Activated naive CD4-positive, alpha-beta T cell treated with anti-CD3 and anti-CD28 coated beads, Interleukin-2, amount 50 U/mL, for 72 hours (primary cell): ENCODE measurements around the gene LBR. TPM values are rescaled to one million over a fixed set of nuclear protein-coding genes. Genes with fewer than 3 reads are reported as not detected.

ENCODE experiments used
- ATAC-seq, 2 donors: fragments of 150-1000 bp; cut with Tn5 transposase; 2 replicates each; pipeline ENCODE4 v1.10.0; 2021; ENCODE audit warnings: mild to moderate bottlenecking in 2 of 2, moderate library complexity in 2 of 2
- DNase-seq, 2 donors: peaks; one replicate each; pipeline ENCODE4 v3.0.0; 2021 to 2022; ENCODE audit warnings: low spot score in 2 of 2
- H3K27ac Mint-ChIP-seq, 2 donors: one replicate each; pipeline ENCODE4 v1.8.0; 2022; ENCODE audit warnings: mild to moderate bottlenecking in 2 of 2, mixed read lengths in 2 of 2
- H3K36me3 Mint-ChIP-seq, 2 donors: one replicate each; pipeline ENCODE4 v1.8.0; 2022; ENCODE audit warnings: mixed read lengths in 2 of 2
- H3K9me3 Mint-ChIP-seq, 2 donors: one replicate each; pipeline ENCODE4 v1.8.0; 2022; ENCODE audit warnings: mixed read lengths in 2 of 2
- total RNA-seq, 2 donors: library from RNA; stranded (reverse); gene quantifications; one replicate each; pipeline ENCODE4 v1.2.3, GENCODE V29; 2022

Gene LBR
- total RNA-seq, 2 donors from 2014 or later: 161 to 174 TPM

DNA sequence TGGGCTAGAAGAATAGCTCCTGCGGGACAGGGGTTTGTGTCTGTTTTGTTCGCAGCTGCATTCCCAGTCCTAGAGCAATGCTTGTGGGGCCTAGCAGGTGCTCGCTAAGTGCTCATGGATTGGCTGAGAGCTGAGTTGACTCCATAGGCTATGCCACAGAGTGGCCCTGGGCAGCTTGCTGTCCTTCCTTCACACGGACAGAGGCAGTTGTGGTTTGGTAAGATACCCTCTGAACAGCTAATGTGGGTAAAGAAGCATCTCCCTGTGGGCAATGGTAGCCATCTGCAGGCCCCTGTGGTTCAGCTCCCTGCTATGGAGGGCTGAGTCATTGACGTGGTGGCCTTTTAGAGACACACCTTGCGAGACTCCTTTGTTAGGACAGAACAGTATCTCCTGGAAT, 23.5 kb upstream of the LBR start:
- Mint-ChIP-seq H3K27ac (no peak overlapping the region), H3K36me3 (no peaks in the 10 kb centered on the region), H3K9me3 (no peaks in the 10 kb centered on the region)
- DNase-seq (no peak), ATAC-seq (no peak)

DNA sequence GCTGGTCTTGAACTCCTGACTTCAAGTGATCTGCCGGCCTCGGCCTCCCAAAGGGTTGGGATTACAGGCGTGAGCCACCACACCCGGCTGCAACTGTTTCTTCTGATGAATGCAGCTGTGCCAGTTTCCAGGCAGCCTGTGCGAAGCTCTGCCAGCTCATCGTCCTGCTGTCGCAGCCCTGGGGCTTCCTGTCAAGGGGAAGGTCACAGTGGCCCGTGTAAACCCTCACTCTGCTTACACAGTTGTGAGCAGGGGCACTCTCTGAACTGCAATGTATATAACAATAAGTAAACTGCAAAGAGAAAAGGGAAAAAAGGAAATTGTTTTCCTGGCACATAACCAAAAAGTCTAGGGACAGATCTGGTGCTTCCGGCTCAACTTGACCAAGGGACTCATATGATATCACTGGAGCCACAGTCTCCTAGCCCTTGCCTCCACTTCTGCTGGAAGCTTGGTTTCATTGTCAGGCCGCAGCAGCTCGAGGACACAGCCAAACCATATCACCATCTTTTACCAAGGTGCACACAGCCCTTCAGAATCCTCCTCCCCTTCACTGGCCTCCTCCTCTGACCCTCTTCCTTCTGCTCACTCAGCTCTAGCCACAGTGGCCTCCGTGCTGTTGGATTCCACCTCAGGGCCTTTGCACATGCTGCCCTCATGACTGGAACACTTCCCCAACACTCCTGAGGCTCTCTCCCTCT, 22.8 kb upstream of the LBR start:
- DNase-seq (no peak), ATAC-seq (no peak)
- H3K27ac Mint-ChIP-seq: peak overlapping the region in 1 of 2 donors; percentile 31

DNA sequence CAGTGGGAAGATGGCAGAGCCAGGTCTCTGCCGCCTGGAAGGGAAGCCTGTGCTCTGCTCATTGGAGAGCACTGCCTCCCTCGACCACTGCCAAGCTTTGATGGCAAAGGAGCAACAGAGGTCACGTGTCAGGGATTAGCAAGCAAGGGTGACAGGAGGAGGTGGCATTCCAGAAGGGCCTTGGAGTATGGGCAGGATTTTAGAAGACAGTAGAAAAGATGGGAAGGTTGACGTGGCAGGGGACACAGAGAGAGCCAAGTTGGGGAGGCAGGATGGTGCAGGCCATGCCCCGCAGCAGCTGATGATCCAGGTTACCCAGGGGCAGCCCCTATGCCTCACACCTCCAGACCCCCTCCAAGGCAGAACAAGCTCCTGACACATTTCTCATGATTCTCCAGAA, 21.9 kb upstream of the LBR start:
- peak overlapping the region in 1 of 2 donors; percentile 69 for H3K27ac Mint-ChIP-seq
- ATAC-seq: no peak
- DNase-seq: no peak
- peaks cover 0 to under 1% of the 10 kb centered on the region in 2 donors for H3K36me3 Mint-ChIP-seq
- H3K9me3 Mint-ChIP-seq: no peaks in the 10 kb centered on the region

More for the DNA sequence above, 22.8 kb upstream of the LBR start:
- H3K9me3 Mint-ChIP-seq: no peaks in the 10 kb centered on the region
- H3K36me3 Mint-ChIP-seq: no peaks in the 10 kb centered on the region

DNA sequence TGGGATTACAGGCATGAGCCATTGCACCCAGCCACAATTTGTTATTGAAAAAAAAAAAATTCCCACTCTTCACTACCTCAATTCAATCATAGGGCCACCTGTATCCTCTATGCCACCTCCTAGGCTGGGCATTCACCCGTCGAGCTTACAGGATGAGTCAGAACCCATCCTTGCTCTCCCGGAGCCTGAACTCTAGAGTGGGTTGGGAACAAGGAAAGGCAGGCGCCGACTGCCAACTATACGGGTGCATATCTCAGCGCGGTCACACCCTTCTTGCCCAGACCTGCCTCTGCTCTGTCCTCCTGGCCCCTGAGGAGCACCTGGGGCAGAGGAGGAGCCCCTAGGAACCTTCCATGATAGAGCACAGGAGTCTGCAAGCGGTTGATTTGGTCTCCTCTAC, 21.4 kb upstream of the LBR start:
- H3K9me3 Mint-ChIP-seq: no peaks in the 10 kb centered on the region
- peak overlapping the region in 1 of 2 donors; percentile 69 for H3K27ac Mint-ChIP-seq
- H3K36me3 Mint-ChIP-seq: peaks cover 0 to 6% of the 10 kb centered on the region in 2 donors
- no peak for DNase-seq
- no peak for ATAC-seq

DNA sequence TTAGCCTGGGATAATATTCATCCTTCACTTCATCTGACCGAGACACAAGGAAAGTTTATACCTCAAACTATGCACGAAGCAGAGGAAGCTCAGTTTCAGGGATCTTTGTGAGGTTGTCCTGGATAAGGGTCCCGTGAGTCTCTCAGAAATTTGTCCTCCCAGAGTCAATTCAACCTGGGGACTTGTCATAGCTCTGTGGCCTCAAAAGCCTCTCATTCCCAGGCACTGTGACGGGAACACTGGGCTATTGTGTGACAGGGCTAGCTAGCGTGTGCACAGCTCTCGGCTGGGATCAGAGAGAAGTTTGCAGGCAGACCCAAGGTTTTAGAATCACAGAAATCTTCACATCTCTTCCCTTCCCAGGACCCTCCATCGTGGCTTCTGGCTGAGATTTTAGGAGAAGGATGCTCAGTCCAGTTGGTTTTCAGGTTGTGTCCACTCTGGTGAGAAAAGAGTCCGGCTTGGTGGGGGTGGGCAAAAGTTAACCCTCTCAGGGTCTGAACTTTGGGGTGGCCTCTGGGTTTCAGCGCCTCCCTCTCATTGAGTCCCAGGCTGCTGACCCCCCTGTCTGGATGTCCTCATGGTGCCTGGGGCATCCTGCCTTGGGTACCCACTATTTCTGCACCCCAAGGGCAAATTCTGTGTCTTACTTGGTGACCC, 20.4 kb upstream of the LBR start:
- Mint-ChIP-seq H3K27ac (no peak overlapping the region), H3K36me3 (peaks cover 0 to 6% of the 10 kb centered on the region in 2 donors), H3K9me3 (no peaks in the 10 kb centered on the region)
- DNase-seq: no peak
- ATAC-seq: no peak

DNA sequence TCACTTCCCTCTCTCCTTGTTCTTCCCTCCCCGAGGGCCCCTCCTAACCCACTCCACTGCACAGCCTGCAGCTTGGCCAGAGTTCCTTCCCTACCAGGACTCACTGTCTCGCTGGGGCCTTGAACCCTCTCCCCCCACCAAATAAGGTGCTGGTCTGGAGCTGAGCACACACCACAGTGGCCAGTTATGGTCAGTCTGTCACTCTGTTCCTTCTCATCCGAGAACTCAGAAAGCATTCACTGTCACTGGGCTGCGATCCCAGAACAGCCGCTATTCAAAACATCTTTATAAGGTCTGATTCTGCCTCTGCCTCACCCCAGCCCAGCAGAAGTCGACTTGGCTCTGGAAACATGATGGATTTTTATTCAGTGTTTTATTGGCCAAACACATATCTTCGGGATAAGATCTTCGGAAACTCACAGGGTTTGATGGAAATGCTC, 19.8 kb upstream of the LBR start:
- Mint-ChIP-seq H3K9me3 (no peaks in the 10 kb centered on the region), H3K36me3 (peaks cover 0 to 6% of the 10 kb centered on the region in 2 donors), H3K27ac (no peak overlapping the region)
- DNase-seq: no peak
- no peak for ATAC-seq

DNA sequence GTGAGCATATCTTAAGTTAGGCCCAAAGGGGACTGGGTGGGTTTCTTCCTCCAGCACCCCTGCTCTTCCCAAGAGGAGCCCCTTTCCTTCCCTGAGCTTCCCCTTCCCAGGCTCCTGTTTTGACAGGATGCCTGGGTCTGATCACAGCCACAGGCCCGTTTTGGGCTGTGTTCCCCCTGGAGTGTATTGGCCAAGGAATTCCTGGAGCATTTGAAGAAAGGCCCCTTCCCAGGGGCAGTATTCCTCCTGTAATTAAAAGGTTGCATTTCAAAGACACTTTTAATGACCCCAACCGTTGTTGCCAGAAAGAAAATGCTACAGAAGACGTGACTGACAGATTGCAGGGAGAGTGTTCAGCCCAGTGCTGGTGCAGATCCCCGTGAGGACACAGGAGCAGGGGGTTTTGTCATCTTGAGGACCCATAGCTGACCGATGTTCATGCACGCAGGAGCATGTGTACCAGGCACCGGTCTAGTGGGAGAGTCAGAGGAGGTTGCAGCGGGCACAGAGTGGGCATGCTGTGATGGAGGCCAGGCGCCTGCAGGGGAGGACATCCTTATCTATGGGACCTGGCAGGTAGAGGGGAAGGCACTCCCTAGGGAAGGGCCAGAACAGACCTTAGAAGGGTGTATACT, 19.3 kb upstream of the LBR start:
- no peak for ATAC-seq
- Mint-ChIP-seq H3K9me3 (no peaks in the 10 kb centered on the region), H3K27ac (no peak overlapping the region)

DNA sequence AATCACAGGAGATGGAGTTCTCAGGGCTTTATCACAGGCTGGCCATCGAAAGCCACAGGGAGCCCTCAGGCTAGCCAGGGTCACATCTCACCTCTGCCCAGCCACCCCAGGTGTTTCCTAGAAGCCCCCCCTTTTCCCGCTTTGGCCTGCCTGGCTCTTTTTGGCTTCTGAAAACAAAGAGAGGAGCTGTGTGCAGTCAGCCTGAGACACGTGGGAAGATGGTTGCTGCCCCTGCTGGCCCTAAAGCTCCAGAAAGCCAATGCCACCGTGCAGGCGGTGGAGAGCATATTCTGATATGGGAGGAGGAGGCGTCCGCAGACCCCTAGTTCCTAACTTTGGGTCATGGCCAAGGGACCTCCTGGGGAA, 18.7 kb upstream of the LBR start:
- Mint-ChIP-seq H3K9me3 (no peaks in the 10 kb centered on the region), H3K36me3 (peaks cover 0 to 6% of the 10 kb centered on the region in 2 donors), H3K27ac (peak overlapping the region; percentile 96 to 98)
- no peak for DNase-seq
- ATAC-seq: no peak

More for the DNA sequence above, 19.3 kb upstream of the LBR start:
- peaks cover 0 to 6% of the 10 kb centered on the region in 2 donors for H3K36me3 Mint-ChIP-seq
- DNase-seq: no peak

DNA sequence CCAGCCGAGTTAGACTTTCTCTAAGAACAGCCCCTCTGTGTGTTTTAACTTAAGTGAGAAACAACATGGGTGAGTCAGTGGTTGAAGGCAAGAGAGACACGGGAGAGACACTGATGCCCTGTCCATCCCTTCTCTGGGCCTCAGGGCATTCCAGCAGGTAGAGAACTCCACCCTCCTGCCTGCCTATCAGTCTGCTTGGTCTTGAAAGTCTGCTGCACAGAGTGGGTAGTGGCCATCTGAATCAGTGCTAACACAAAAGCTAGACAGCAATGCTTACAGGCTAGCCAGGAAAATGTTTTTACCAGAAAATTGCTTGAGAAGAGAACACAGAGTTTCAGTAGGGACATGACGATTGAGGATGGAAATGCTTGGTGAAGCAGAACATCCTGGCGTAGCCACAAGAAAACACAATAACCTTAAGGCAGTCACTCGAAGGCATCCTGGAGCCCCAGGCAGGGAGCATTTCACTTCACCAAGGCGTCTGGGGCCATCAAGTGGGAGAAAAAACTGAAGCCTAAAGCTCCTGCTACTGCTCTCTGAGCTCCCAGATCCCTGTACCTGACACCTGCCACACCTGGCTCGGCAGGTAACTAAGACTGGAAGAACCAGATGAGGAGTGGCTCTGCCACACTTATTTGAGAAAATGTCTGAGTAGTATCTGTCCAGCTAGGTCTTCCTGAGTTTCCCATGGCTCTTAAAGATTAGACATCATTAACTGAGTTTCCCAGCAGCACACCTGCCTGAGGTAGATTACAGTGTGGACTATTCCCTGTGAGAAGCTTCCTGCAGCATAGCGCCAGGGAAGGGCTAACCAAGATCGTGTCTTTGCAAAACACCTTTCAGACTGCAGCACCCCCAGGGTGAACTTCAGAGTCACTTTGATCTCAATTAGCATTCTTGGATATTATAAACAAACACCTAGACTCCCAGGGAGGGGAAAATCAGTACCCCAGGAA, 18.1 kb upstream of the LBR start:
- Mint-ChIP-seq H3K27ac (peak overlapping the region; percentile 96 to 98), H3K36me3 (peaks cover 0 to 6% of the 10 kb centered on the region in 2 donors), H3K9me3 (no peaks in the 10 kb centered on the region)
- ATAC-seq: peak in 1 of 2 donors; percentile 23
- DNase-seq: no peak

DNA sequence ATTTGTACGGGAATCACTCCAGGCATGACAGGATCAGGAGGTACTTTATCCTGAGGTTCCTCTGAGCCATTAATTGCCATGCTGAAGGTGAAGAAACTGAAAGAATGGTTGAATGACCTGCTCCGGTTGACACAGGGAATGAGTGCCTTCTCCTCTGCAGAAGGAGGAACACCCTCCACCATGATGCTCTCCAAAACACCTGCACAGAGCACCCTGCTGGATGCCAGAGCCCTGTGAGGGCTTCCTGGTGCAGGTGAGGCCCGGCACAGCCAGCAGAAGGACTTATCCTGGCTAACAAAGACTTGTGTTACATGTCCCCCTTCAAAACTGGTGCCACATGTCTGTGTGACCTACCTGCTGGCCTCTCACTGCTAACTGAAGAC, 14.3 kb upstream of the LBR start:
- ATAC-seq (no peak), DNase-seq (no peak)
- Mint-ChIP-seq H3K9me3 (no peaks in the 10 kb centered on the region), H3K27ac (peak overlapping the region in 1 of 2 donors; percentile 15), H3K36me3 (peaks cover 0 to 6% of the 10 kb centered on the region in 2 donors)

DNA sequence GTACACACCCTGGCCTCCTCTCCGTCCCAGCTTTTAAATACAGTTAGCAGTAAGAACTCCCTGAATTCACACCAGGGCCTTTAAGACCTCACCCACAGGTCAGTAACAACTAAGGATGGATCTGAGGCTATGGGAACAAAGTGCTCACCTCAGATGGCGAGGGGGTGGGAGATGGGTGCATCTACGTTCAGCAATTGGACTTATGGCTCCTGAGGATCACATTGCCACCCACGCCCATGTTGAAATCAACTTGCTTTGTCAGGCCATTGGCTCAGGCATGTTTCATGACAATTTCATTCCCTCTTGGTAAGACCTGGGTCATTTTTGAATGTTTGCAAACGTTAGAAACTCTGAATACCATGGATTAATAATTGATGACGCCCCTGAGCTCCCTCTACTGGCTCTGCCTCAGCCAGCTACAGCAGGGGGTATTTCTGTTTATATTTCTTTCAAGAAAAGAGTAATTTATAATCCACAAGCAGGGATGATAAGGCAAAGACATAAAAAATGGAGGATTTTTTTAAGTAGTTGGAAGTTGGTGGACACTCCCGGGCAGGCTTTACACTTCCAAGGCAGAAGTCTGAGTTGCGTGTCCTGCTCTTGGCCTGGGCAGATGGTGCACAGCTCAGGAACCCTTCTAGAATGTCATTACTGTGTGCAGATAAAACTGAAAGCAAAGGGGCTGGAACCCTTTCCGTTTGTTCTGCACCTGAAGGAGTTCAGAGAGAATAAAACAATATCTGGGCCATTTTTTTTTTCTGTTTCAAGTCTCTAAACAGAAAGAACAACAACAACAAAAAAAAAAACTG, 13.7 kb upstream of the LBR start:
- peaks cover 0 to 6% of the 10 kb centered on the region in 2 donors for H3K36me3 Mint-ChIP-seq
- ATAC-seq: no peak
- no peak for DNase-seq
- no peaks in the 10 kb centered on the region for H3K9me3 Mint-ChIP-seq
- H3K27ac Mint-ChIP-seq: peak overlapping the region in 1 of 2 donors; percentile 15

DNA sequence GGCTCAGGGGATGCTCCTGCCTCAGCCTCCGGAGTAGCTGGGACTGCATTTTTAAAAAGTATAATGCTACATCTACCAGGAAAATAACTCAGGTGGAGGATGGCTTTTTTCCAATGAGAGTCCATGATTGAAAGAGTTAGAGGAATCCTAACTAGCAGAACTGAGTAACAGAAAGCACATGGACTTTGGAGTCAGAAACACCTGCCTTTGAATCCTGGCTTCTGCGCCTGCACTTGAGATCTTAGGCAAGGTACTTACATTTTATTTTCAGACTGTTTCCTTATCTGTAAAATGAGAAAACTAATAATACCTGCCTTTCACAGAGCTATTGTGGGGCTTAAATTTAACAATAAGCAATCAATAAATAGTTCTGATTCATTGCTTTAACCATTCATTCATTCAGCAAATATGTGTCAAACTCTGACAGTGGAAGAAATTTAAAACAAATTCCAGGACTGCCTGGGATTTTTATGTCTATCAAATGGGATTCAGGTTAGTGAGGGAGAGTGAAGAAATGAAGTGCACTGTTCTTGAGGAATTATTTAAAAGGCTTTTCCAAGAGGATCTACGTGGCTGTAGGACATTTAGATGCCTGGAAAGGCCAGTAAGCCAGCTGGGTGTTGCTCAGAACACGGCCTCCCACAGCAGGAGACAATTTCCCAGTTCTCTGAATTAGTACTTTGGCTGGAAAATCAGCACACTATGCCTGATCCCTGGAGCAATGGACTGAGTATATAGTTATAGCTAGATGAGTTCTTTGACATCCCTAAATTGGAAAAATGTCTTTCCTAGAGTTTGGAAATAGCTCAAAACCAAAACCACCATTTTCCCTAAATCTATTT, 12.8 kb upstream of the LBR start:
- Mint-ChIP-seq H3K36me3 (peaks cover 0 to 6% of the 10 kb centered on the region in 2 donors), H3K9me3 (no peaks in the 10 kb centered on the region), H3K27ac (no peak overlapping the region)
- ATAC-seq (no peak), DNase-seq (no peak)

DNA sequence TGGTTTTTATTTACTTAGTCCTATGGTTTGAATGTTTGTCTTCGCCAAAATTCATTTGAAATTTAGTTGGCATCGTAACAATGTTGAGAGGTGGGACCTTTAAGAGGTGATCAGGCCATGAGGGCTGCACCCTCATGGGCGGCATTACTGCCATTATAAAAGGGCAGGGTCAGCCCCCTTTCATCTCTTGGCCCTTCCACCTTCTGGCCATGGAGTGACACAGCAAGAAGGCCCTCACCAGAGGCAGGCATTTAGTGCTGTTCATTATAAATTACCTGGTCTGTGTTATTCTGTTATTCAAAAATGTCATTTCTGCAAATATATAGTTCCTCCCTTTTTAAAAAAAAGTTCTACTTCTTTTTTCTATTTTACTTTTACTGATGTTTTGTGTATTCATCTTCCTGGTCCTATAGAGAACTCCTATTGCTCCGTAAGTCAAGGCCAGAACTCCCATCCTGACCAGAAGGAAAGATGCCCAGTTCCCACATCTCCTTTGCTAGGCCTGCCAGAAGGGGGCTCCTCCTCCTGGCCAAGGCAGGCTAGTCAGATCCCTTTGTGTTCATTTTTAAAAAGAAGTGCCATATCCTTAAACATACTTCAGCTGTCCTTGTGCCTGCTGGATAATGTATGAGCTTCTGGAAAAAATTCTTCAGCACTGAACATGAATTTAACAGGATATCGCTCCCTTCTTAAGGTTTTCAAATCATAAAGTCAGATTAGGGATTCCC, 10.0 kb upstream of the LBR start:
- ATAC-seq: no peak
- H3K9me3 Mint-ChIP-seq: no peaks in the 10 kb centered on the region
- H3K27ac Mint-ChIP-seq: no peak overlapping the region

DNA sequence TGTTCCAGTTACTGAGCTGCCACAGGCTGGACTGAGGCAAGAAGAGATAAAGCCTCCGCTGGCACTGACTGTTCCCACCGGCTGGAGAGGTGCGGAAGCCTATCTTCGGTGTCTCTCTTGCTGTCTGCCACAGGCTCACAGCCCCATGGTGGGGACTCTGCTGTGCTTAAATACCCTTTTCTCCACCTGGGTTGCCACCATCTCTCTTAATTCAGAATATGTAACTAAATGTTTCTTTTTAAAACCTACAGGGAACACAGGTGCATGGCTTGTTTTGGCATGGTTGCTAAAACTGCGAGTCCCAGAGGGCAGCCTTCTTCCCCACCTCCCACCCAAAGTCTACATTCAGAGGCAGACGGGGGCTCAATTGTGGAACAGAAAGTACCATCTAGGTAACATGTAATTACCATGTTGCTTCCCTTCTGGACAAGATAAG, 8.1 kb upstream of the LBR start:
- ATAC-seq: no peak
- no peaks in the 10 kb centered on the region for H3K9me3 Mint-ChIP-seq
- no peak overlapping the region for H3K27ac Mint-ChIP-seq
- no peaks in the 10 kb centered on the region for H3K36me3 Mint-ChIP-seq
- no peak for DNase-seq

More for the DNA sequence above, 10.0 kb upstream of the LBR start:
- H3K36me3 Mint-ChIP-seq: no peaks in the 10 kb centered on the region
- DNase-seq: no peak
